Measurements from ENCODE around the gene ADTRP.

DNA sequence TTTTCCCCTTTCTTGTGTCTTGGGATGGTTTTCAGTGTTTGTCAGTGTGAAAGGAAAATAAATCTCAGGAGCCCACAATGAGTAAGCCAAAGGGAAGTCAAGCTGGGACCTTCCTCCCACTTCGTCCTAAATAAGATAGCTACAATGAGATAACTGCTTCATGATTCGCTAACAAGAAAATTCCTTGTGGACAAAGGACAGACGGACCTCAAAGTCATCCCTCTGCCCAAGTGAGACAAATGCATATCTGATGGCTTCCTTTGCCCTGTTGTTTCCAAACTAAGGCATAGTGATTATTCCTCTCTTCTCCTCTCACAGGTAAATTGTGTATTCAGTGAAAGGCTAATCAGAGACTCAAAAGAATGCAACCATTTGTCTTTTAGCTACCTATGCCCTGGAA lies 26.1 kb upstream of the ADTRP start:
- TF ChIP-seq CTCF (optimal IDR thresholded peaks at IDR 0.05 in 1 of 3, IDR thresholded peaks at IDR 0.05 in 1 of 3, conservative IDR thresholded peaks at IDR 0.05 in 1 of 3; ENCODE audit: extremely low read depth in 1 of 3, insufficient read depth in 2 of 3, low read length in 3 of 3) (no peak), EZH2 (IDR thresholded peaks at IDR 0.05; ENCODE audit: low read length) (no peak)
